Neutrophil (primary cell): ENCODE results near the gene NBL1.

Source experiments
- H3K27ac ChIP-seq: fragments of 200-600 bp; sonication (generic); 2 replicates; pipeline ENCODE4 v1.5.1; 2016; ENCODE audit warnings: mild to moderate bottlenecking, moderate library complexity
- H3K27me3 ChIP-seq: fragments of 200-600 bp; sonication (generic); 2 replicates; pipeline ENCODE4 v1.6.0; 2016; ENCODE audit warnings: mild to moderate bottlenecking
- H3K36me3 ChIP-seq: fragments of 200-600 bp; sonication (generic); 2 replicates; pipeline ENCODE4 v1.5.1; 2017
- H3K4me1 ChIP-seq, 2 experiments: fragments of 200-600 bp in 1 of 2; sonication (generic) in 1 of 2; 1 replicate in 1 of 2; 2 replicates in 1 of 2; pipeline versions ENCODE4 v1.5.1 to v1.6.1; 2013 to 2016; ENCODE audit warnings: low read depth in 1 of 2, low read length in 1 of 2, mild to moderate bottlenecking in 1 of 2, moderate library complexity in 1 of 2; ENCODE audit not compliant: control insufficient read depth in 1 of 2, insufficient read depth in 1 of 2
- H3K4me3 ChIP-seq, 2 experiments: fragments of 200-600 bp in 1 of 2; sonication (generic) in 1 of 2; 1 replicate in 1 of 2; 2 replicates in 1 of 2; pipeline ENCODE4 v1.5.1; 2013 to 2016; ENCODE audit warnings: low read depth in 1 of 2, low read length in 1 of 2, mild to moderate bottlenecking in 1 of 2, moderate library complexity in 1 of 2
- H3K9me3 ChIP-seq: fragments of 200-600 bp; sonication (generic); 2 replicates; pipeline ENCODE4 v1.5.1; 2016
- CTCF ChIP-seq: fragments of 200-600 bp; sonication (generic); IDR thresholded peaks from 2 replicates; pipeline ENCODE4 v1.5.1; 2016; ENCODE audit warnings: antibody characterized with exemption

NBL1 gene

GRCh38 chr1:19619697-19620384 is 24.3 kb upstream of the NBL1 start:
- H3K9me3 ChIP-seq = no peaks in the 10 kb centered on the region
- no peaks in the 10 kb centered on the region for H3K27me3 ChIP-seq
- peaks cover 38% of the 10 kb centered on the region for H3K36me3 ChIP-seq
- H3K4me3 ChIP-seq = no peak overlapping the region
- TF ChIP-seq CTCF = no peak
- H3K27ac ChIP-seq = no peak overlapping the region
- H3K4me1 ChIP-seq = no peaks in the 10 kb centered on the region

GRCh38 chr1:19620786-19621185 is 23.3 kb upstream of the NBL1 start:
- no peaks in the 10 kb centered on the region for H3K27me3 ChIP-seq
- no peak for TF ChIP-seq CTCF
- no peaks in the 10 kb centered on the region for H3K9me3 ChIP-seq
- no peak overlapping the region for H3K4me3 ChIP-seq
- H3K27ac ChIP-seq = no peak overlapping the region
- H3K4me1 ChIP-seq = no peaks in the 10 kb centered on the region
- peaks cover 44% of the 10 kb centered on the region for H3K36me3 ChIP-seq

- peaks cover 44% of the 10 kb centered on the region for H3K36me3 ChIP-seq
- H3K9me3 ChIP-seq = no peaks in the 10 kb centered on the region
- H3K27me3 ChIP-seq = no peaks in the 10 kb centered on the region
- H3K27ac ChIP-seq = no peak overlapping the region
- no peaks in the 10 kb centered on the region for H3K4me1 ChIP-seq
- TF ChIP-seq CTCF = no peak
- no peak overlapping the region for H3K4me3 ChIP-seq
These were observed 22.7 kb upstream of the NBL1 start for GRCh38 chr1:19621274-19621950.

- no peak for TF ChIP-seq CTCF
- H3K4me3 ChIP-seq = no peak overlapping the region
- peaks cover 47% of the 10 kb centered on the region for H3K36me3 ChIP-seq
- no peaks in the 10 kb centered on the region for H3K27me3 ChIP-seq
- H3K27ac ChIP-seq = no peak overlapping the region
- H3K4me1 ChIP-seq = no peaks in the 10 kb centered on the region
- H3K9me3 ChIP-seq = no peaks in the 10 kb centered on the region
These were observed 21.9 kb upstream of the NBL1 start for GRCh38 chr1:19622204-19622603.

- Histone ChIP-seq H3K36me3 (peaks cover 51% of the 10 kb centered on the region), H3K27me3 (no peaks in the 10 kb centered on the region), H3K4me3 (no peak overlapping the region), H3K4me1 (no peaks in the 10 kb centered on the region), H3K27ac (no peak overlapping the region), H3K9me3 (no peaks in the 10 kb centered on the region)
- TF ChIP-seq CTCF = no peak
These were observed 20.6 kb upstream of the NBL1 start for GRCh38 chr1:19623523-19623922.
